Measurements from ENCODE around the gene KRT33A.

The KRT33A gene

GRCh38 chr17:41334385-41335305 lies 16.0 kb downstream of the KRT33A start:
- DNase-seq: no peak
- H3K27me3 Mint-ChIP-seq (ENCODE audit: low read depth, poor library complexity): peaks cover 10% of the 10 kb centered on the region
- no peaks in the 10 kb centered on the region for H3K9me3 Mint-ChIP-seq
- no peak overlapping the region for H3K27ac Mint-ChIP-seq
- no peak overlapping the region for H3K4me3 Mint-ChIP-seq
- no peak for TF ChIP-seq CTCF (IDR thresholded peaks at IDR 0.05)
- H3K4me1 Mint-ChIP-seq: peaks cover 8% of the 10 kb centered on the region
- no peaks in the 10 kb centered on the region for H3K36me3 Mint-ChIP-seq (ENCODE audit: low read depth)

GRCh38 chr17:41333836-41334235 lies 16.8 kb downstream of the KRT33A start:
- no peak for TF ChIP-seq CTCF (IDR thresholded peaks at IDR 0.05)
- Mint-ChIP-seq H3K4me3 (no peak overlapping the region), H3K4me1 (peaks cover 8% of the 10 kb centered on the region), H3K9me3 (no peaks in the 10 kb centered on the region), H3K27me3 (ENCODE audit: low read depth, poor library complexity) (peaks cover 10% of the 10 kb centered on the region), H3K36me3 (ENCODE audit: low read depth) (no peaks in the 10 kb centered on the region), H3K27ac (no peak overlapping the region)
- no peak for DNase-seq

GRCh38 chr17:41333098-41333497 lies 17.5 kb downstream of the KRT33A start:
- peaks cover 8% of the 10 kb centered on the region for H3K4me1 Mint-ChIP-seq
- no peaks in the 10 kb centered on the region for H3K36me3 Mint-ChIP-seq (ENCODE audit: low read depth)
- no peak overlapping the region for H3K27ac Mint-ChIP-seq
- no peaks in the 10 kb centered on the region for H3K9me3 Mint-ChIP-seq
- no peak for TF ChIP-seq CTCF (IDR thresholded peaks at IDR 0.05)
- DNase-seq: no peak
- H3K4me3 Mint-ChIP-seq: no peak overlapping the region
- peaks cover 10% of the 10 kb centered on the region for H3K27me3 Mint-ChIP-seq (ENCODE audit: low read depth, poor library complexity)

- Mint-ChIP-seq H3K27me3 (ENCODE audit: low read depth, poor library complexity) (peaks cover 10% of the 10 kb centered on the region), H3K4me1 (peaks cover 8% of the 10 kb centered on the region), H3K9me3 (no peaks in the 10 kb centered on the region), H3K36me3 (ENCODE audit: low read depth) (no peaks in the 10 kb centered on the region), H3K4me3 (no peak overlapping the region), H3K27ac (no peak overlapping the region)
- TF ChIP-seq CTCF (IDR thresholded peaks at IDR 0.05): no peak
- DNase-seq: no peak
Observed at GRCh38 chr17:41332239-41332638, 18.4 kb downstream of the KRT33A start.

- TF ChIP-seq CTCF (IDR thresholded peaks at IDR 0.05): no peak
- Mint-ChIP-seq H3K27me3 (ENCODE audit: low read depth, poor library complexity) (peaks cover 10% of the 10 kb centered on the region), H3K4me1 (peaks cover 8% of the 10 kb centered on the region), H3K9me3 (no peaks in the 10 kb centered on the region), H3K36me3 (ENCODE audit: low read depth) (no peaks in the 10 kb centered on the region), H3K27ac (no peak overlapping the region), H3K4me3 (no peak overlapping the region)
- DNase-seq: no peak
Observed at GRCh38 chr17:41331606-41332005, 19.0 kb downstream of the KRT33A start.

All from nephron progenitor cell (in vitro differentiated cells).